Mucosa of rectum (tissue), 2 donors: ENCODE data around the gene G6PC1.
A peak's percentile ranks its signal among the peaks of the same experiment; 100 is the strongest.
"Not testable (repeated sequence)": the region's sequence is repeated elsewhere in the genome, so short reads cannot be mapped to it uniquely, and the experiment has no call there.

Experiments used
- H3K27ac ChIP-seq, 2 donors: one replicate each; pipeline ENCODE4 v1.7.0; 2013; ENCODE audit warnings: inconsistent platforms in 2 of 2, low read depth in 2 of 2, low read length in 2 of 2
- H3K27me3 ChIP-seq, 2 donors: one replicate each; pipeline ENCODE4 v1.7.0; 2013; ENCODE audit warnings: low read length in 2 of 2; ENCODE audit not compliant: control insufficient read depth in 2 of 2, insufficient read depth in 2 of 2
- H3K36me3 ChIP-seq, 2 donors: one replicate each; pipeline ENCODE4 v1.7.0; 2013; ENCODE audit warnings: low read length in 2 of 2; ENCODE audit not compliant: control insufficient read depth in 2 of 2, insufficient read depth in 2 of 2
- H3K4me1 ChIP-seq, 2 donors: one replicate each; pipeline ENCODE4 v1.7.0; 2013; ENCODE audit warnings: low read length in 2 of 2, mild to moderate bottlenecking in 1 of 2; ENCODE audit not compliant: control insufficient read depth in 2 of 2, insufficient read depth in 2 of 2
- H3K4me3 ChIP-seq, 2 donors: one replicate each; pipeline ENCODE4 v1.7.0; 2013; ENCODE audit warnings: low read length in 2 of 2
- H3K9ac ChIP-seq, 2 donors: one replicate each; pipeline ENCODE4 v1.7.0; 2013; ENCODE audit warnings: low read length in 2 of 2, low read depth in 1 of 2, mild to moderate bottlenecking in 1 of 2
- H3K9me3 ChIP-seq, 2 donors: one replicate each; pipeline ENCODE4 v1.7.0; 2013; ENCODE audit warnings: low read length in 2 of 2; ENCODE audit not compliant: control insufficient read depth in 2 of 2
- donor health status: healthy.
- donor health status: Normal muscosa, but diverticular disease.

The G6PC1 gene

GRCh38 chr17:42918902-42919521 lies 18.4 kb downstream of the G6PC1 start:
- H3K27ac ChIP-seq: no peak overlapping the region
- H3K9me3 ChIP-seq: no peaks in the 10 kb centered on the region
- H3K4me3 ChIP-seq: no peak overlapping the region
- no peak overlapping the region for H3K9ac ChIP-seq
- H3K4me1 ChIP-seq: peaks cover 4 to 11% of the 10 kb centered on the region in 2 donors
- peaks cover 26 to 41% of the 10 kb centered on the region in 2 donors for H3K27me3 ChIP-seq
- no peaks in the 10 kb centered on the region for H3K36me3 ChIP-seq

GRCh38 chr17:42919522-42920077 lies 19.0 kb downstream of the G6PC1 start:
- Histone ChIP-seq H3K27me3 (peaks cover 26 to 41% of the 10 kb centered on the region in 2 donors), H3K4me1 (peaks cover 4 to 11% of the 10 kb centered on the region in 2 donors)
- not testable (repeated sequence) for H3K27ac ChIP-seq, H3K9me3 ChIP-seq, H3K4me3 ChIP-seq, H3K9ac ChIP-seq, H3K36me3 ChIP-seq

DNA sequence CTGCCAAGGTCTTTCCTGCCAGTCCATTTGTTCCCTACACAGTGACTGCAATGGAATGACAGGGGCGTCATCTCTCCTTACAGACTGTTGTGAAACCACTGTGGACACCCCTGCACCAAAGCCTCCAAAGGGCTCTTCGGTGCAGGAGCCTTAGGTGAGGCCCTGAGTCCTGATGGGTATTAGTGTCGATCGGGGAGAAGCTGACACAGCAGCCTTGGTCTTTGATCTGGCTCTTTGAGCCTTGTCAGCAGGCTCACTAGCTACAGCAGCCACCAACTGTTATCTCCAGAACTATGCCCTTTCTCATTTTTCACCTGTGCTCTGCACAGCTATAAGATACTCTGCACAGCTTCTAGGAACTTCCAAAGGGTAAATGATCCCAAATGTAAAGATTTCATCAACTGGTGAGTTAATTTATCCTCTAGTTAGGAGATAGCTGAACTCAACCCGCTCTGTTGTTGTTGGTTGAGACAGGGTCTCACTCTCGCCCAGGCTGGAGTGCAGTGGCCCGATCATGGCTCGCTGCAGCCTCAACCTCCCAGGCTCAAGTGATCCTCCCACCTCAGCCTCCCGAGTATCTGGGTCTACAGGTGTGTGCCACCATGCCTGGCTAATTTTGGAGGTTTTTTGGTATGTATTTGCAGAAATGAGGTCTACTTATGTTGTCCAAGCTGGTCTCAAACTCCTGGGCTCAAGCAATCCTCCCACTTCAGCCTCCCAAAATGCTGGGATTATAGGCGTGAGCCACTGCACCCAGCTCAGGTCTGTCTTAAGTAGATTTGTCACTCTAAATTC lies 19.7 kb downstream of the G6PC1 start:
- Histone ChIP-seq H3K4me1 (peaks cover 4 to 11% of the 10 kb centered on the region in 2 donors), H3K9ac (no peak overlapping the region), H3K27me3 (peaks cover 26 to 45% of the 10 kb centered on the region in 2 donors), H3K4me3 (no peak overlapping the region), H3K27ac (no peak overlapping the region), H3K36me3 (no peaks in the 10 kb centered on the region), H3K9me3 (no peaks in the 10 kb centered on the region)

DNA sequence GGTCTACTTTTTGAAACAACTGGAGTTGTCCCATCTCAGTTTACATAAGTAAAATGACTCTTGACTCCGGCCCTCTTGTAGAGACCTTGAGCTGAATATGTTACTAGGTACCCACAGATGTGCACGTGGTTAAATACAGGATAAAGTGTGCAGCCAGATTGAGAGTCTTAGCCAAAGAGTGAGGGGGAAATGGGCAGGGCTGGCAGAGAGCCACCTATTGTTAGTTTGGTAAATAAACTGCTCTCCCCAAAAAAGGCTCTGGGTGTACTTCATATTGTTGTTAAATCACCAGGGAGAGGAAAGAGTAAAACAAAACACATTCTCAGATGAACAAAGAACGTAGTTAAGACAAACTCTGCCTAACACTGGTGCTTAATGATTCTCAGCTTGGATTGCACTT lies 20.3 kb downstream of the G6PC1 start:
- Histone ChIP-seq H3K9ac (no peak overlapping the region), H3K9me3 (no peaks in the 10 kb centered on the region), H3K27me3 (peaks cover 26 to 45% of the 10 kb centered on the region in 2 donors), H3K4me1 (peaks cover 4 to 11% of the 10 kb centered on the region in 2 donors), H3K4me3 (no peak overlapping the region), H3K27ac (no peak overlapping the region), H3K36me3 (no peaks in the 10 kb centered on the region)

GRCh38 chr17:42922294-42922693 lies 21.7 kb downstream of the G6PC1 start:
- Histone ChIP-seq H3K27me3 (peaks cover 23 to 39% of the 10 kb centered on the region in 2 donors), H3K9ac (no peak overlapping the region), H3K27ac (no peak overlapping the region), H3K36me3 (no peaks in the 10 kb centered on the region), H3K4me1 (peaks cover 4 to 11% of the 10 kb centered on the region in 2 donors), H3K4me3 (no peak overlapping the region), H3K9me3 (no peaks in the 10 kb centered on the region)

- H3K9ac ChIP-seq, H3K36me3 ChIP-seq, H3K27ac ChIP-seq, H3K4me3 ChIP-seq, H3K9me3 ChIP-seq: not testable (repeated sequence)
- Histone ChIP-seq H3K27me3 (peaks cover 21 to 38% of the 10 kb centered on the region in 2 donors), H3K4me1 (peaks cover 4 to 11% of the 10 kb centered on the region in 2 donors)
These were observed 22.9 kb downstream of the G6PC1 start for GRCh38 chr17:42923472-42923871.

DNA sequence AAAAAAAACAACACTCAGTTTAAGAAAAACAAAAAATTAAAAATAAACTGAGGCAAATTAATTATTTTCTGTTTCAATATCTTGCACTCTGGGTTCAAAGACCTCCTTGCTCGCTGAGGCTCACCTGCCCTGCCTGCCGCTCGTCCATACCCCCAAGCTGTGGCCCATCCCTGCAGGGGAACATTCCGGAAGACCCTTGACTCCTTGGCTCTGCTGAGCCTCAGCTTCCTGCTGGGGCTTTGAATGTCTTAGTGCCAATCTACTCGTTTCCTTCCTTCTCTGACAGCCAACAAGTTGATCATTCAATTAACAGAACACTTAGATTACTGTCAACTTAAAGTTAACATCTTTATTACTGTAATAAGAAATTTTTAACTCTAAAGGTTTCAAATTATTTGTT lies 24.3 kb downstream of the G6PC1 start:
- Histone ChIP-seq H3K27ac (no peak overlapping the region), H3K9ac (no peak overlapping the region), H3K4me3 (no peak overlapping the region), H3K27me3 (peaks cover 21 to 34% of the 10 kb centered on the region in 2 donors), H3K4me1 (peaks cover 0 to 3% of the 10 kb centered on the region in 2 donors), H3K36me3 (no peaks in the 10 kb centered on the region), H3K9me3 (no peaks in the 10 kb centered on the region)

DNA sequence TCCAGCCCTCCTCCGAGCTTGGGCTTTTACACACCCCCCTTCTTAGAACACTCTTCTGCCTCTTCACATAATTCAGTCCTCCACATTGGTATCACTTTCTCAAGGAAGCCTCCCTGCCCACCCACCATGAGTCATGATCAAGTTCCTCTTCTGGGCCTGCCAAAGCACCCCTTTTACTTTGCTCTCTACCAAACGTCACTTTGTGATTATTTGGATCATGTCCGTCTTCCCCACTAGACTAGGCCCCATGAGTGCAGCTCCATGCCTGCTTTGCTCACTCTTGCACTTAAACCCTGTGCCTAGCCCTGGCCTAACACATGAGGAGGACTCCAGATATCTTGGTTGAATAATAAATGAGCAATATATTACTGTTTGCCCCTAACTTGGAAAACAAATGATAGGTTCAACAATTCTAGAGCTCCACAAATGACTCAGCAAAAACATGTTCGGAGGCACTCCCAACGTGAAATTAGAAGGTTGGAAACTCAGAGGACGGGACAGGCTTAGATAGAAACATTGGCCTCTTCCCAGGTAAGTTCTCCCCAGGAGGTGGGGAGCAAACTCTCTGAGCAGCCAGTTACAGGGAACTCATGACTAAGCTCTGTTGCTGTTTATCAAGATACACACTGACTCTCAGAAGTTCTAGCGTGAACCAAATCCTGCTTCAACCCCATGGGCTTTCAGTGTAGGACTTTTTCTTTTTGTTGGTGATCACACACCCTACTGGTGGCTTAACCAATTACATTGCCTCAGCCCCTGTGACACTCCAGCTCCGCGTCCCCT lies 28.3 kb downstream of the G6PC1 start:
- Histone ChIP-seq H3K27me3 (peaks cover 5 to 12% of the 10 kb centered on the region in 2 donors), H3K4me1 (peaks cover 0 to 3% of the 10 kb centered on the region in 2 donors), H3K9ac (no peak overlapping the region), H3K36me3 (no peaks in the 10 kb centered on the region), H3K9me3 (no peaks in the 10 kb centered on the region), H3K4me3 (no peak overlapping the region), H3K27ac (peak overlapping the region; percentile 35 to 57)

- no peak overlapping the region for H3K27ac ChIP-seq
- H3K9me3 ChIP-seq: no peaks in the 10 kb centered on the region
- no peak overlapping the region for H3K9ac ChIP-seq
- H3K36me3 ChIP-seq: no peaks in the 10 kb centered on the region
- H3K27me3 ChIP-seq: peaks cover 5 to 15% of the 10 kb centered on the region in 2 donors
- no peak overlapping the region for H3K4me3 ChIP-seq
- H3K4me1 ChIP-seq: peaks cover 0 to 3% of the 10 kb centered on the region in 2 donors
These were observed 28.9 kb downstream of the G6PC1 start for GRCh38 chr17:42929497-42929844.
